CD14-positive monocyte (primary cell): ENCODE measurements around the gene LPGAT1. TPM values are rescaled to one million over a fixed set of nuclear protein-coding genes. Genes with fewer than 3 reads are reported as not detected.

Experiments
- DNase-seq, 3 donors: peaks; one replicate each; pipeline ENCODE4 v3.0.0-alpha.2; 2011 to 2022
- H2AFZ ChIP-seq: 2 replicates; pipeline ENCODE4 v1.6.0; 2012; ENCODE audit warnings: mild to moderate bottlenecking, low read depth, low read length, inconsistent platforms; ENCODE audit not compliant: insufficient read depth, poor library complexity, severe bottlenecking
- H3K27ac ChIP-seq, 2 donors: 1 replicate in 1 of 2; 2 replicates in 1 of 2; pipeline ENCODE4 v1.5.1; 2012 to 2013; ENCODE audit warnings: low read length in 2 of 2, control low read depth in 1 of 2, inconsistent platforms in 1 of 2, low read depth in 1 of 2, mild to moderate bottlenecking in 1 of 2
- H3K27me3 ChIP-seq, 2 donors: one replicate each; pipeline versions ENCODE4 v1.6.0 to v1.6.1; 2011 to 2013; ENCODE audit warnings: low read length in 2 of 2; ENCODE audit not compliant: control insufficient read depth in 2 of 2, insufficient read depth in 2 of 2
- H3K36me3 ChIP-seq, 2 donors: replicated peaks in 1 of 2; 1 replicate in 1 of 2; 2 replicates in 1 of 2; pipeline versions ENCODE4 v1.5.1 to v1.6.1; 2012 to 2013; ENCODE audit warnings: low read length in 2 of 2, control low read depth in 1 of 2, inconsistent platforms in 1 of 2, mild to moderate bottlenecking in 1 of 2; ENCODE audit not compliant: insufficient read depth in 2 of 2, control insufficient read depth in 1 of 2
- H3K4me1 ChIP-seq, 2 donors: 1 replicate in 1 of 2; 2 replicates in 1 of 2; pipeline versions ENCODE4 v1.5.1 to v1.6.1; 2012 to 2013; ENCODE audit warnings: low read length in 2 of 2, control low read depth in 1 of 2, inconsistent platforms in 1 of 2, mild to moderate bottlenecking in 1 of 2, moderate library complexity in 1 of 2; ENCODE audit not compliant: insufficient read depth in 2 of 2, control insufficient read depth in 1 of 2
- H3K4me2 ChIP-seq: replicated peaks from 2 replicates; pipeline ENCODE3; 2012; ENCODE audit warnings: low read length, moderate library complexity, mild to moderate bottlenecking; ENCODE audit not compliant: poor library complexity, severe bottlenecking; ENCODE audit errors: extremely low read depth
- H3K4me3 ChIP-seq, 3 experiments: fragments of 200-600 bp in 1 of 3; sonication (generic) in 1 of 3; replicated peaks in 1 of 3; 1 replicate in 2 of 3; 2 replicates in 1 of 3; pipeline ENCODE4 v1.5.1; 2011 to 2013; ENCODE audit warnings: low read length in 3 of 3, mild to moderate bottlenecking in 3 of 3, control low read depth in 2 of 3, low read depth in 2 of 3, inconsistent platforms in 1 of 3, moderate library complexity in 1 of 3
- H3K79me2 ChIP-seq: 2 replicates; pipeline ENCODE4 v1.6.0; 2012; ENCODE audit warnings: mild to moderate bottlenecking, control low read depth, inconsistent platforms, low read length, moderate library complexity; ENCODE audit not compliant: insufficient read depth
- H3K9ac ChIP-seq: 2 replicates; pipeline ENCODE4 v1.6.0; 2017; ENCODE audit warnings: low read length, mild to moderate bottlenecking; ENCODE audit not compliant: insufficient read depth, poor library complexity, severe bottlenecking
- H3K9me3 ChIP-seq, 2 donors: replicated peaks in 1 of 2; 1 replicate in 1 of 2; 2 replicates in 1 of 2; pipeline versions ENCODE4 v1.5.1 to v1.6.1; 2012 to 2013; ENCODE audit warnings: low read length in 2 of 2, control low read depth in 1 of 2; ENCODE audit not compliant: control insufficient read depth in 1 of 2, insufficient read depth in 1 of 2
- H4K20me1 ChIP-seq: 2 replicates; pipeline ENCODE4 v1.6.0; 2012; ENCODE audit warnings: mild to moderate bottlenecking, low read length, control low read depth, moderate library complexity; ENCODE audit not compliant: insufficient read depth
- H3K27ac Mint-ChIP-seq, 7 donors: one replicate each; pipeline ENCODE4 v1.8.0; 2020; ENCODE audit warnings: mild to moderate bottlenecking in 7 of 7, mixed read lengths in 7 of 7, moderate library complexity in 6 of 7, inconsistent platforms in 2 of 7
- H3K27me3 Mint-ChIP-seq, 3 donors: one replicate each; pipeline ENCODE4 v1.8.0; 2021 to 2022; ENCODE audit warnings: low read depth in 3 of 3, mild to moderate bottlenecking in 3 of 3, mixed read lengths in 3 of 3, moderate library complexity in 3 of 3, inconsistent platforms in 1 of 3
- H3K36me3 Mint-ChIP-seq, 2 donors: one replicate each; pipeline ENCODE4 v1.8.0; 2020; ENCODE audit warnings: mixed read lengths in 2 of 2, inconsistent platforms in 1 of 2, mild to moderate bottlenecking in 1 of 2
- H3K4me1 Mint-ChIP-seq: one replicate; pipeline ENCODE4 v1.8.0; 2020; ENCODE audit warnings: mild to moderate bottlenecking, mixed read lengths
- H3K4me3 Mint-ChIP-seq, 2 donors: one replicate each; pipeline ENCODE4 v1.8.0; 2020; ENCODE audit warnings: mild to moderate bottlenecking in 2 of 2, mixed read lengths in 2 of 2, moderate library complexity in 1 of 2
- H3K9me3 Mint-ChIP-seq, 7 donors: one replicate each; pipeline ENCODE4 v1.8.0; 2020 to 2022; ENCODE audit warnings: mixed read lengths in 7 of 7, mild to moderate bottlenecking in 6 of 7, moderate library complexity in 6 of 7, inconsistent platforms in 2 of 7
- WGBS: methylation state at CpG from one replicate; pipeline ENCODE4 v1.1.5; 2013; ENCODE audit warnings: missing lambda C conversion rate; ENCODE audit not compliant: insufficient coverage; 5-methylcytosine and 5-hydroxymethylcytosine counted together
- intact Hi-C, 2 donors: fragments of 100-400 bp; cut with micrococcal nuclease; formaldehyde crosslinking; loops; one replicate each; pipeline versions ENCODE4 v1.15.0 to v1.15.1; 2023
- polyA plus RNA-seq, 3 donors: library from polyadenylated mRNA; depleted of rRNA in 1 of 3; unstranded in 2 of 3; stranded (reverse) in 1 of 3; fragments of 300-500 nt in 2 of 3; fragments of >200 nt in 1 of 3; fragmentation: Illumina TruSeq in 2 of 3; gene quantifications; 1 replicate in 2 of 3; 2 replicates in 1 of 3; pipeline ENCODE4 v1.2.3, GENCODE V29; 2012 to 2021
- TF ChIP-seq, protein P1 (sequence below): fragments of 200-600 bp; IDR thresholded peaks from one replicate; pipeline ENCODE4 v1.8.0; 2022; ENCODE audit warnings: antibody characterized with exemption, mild to moderate bottlenecking

Gene LPGAT1
- polyA plus RNA-seq, 3 donors = 19.5 to 52.1 (median 40.2) TPM

DNA sequence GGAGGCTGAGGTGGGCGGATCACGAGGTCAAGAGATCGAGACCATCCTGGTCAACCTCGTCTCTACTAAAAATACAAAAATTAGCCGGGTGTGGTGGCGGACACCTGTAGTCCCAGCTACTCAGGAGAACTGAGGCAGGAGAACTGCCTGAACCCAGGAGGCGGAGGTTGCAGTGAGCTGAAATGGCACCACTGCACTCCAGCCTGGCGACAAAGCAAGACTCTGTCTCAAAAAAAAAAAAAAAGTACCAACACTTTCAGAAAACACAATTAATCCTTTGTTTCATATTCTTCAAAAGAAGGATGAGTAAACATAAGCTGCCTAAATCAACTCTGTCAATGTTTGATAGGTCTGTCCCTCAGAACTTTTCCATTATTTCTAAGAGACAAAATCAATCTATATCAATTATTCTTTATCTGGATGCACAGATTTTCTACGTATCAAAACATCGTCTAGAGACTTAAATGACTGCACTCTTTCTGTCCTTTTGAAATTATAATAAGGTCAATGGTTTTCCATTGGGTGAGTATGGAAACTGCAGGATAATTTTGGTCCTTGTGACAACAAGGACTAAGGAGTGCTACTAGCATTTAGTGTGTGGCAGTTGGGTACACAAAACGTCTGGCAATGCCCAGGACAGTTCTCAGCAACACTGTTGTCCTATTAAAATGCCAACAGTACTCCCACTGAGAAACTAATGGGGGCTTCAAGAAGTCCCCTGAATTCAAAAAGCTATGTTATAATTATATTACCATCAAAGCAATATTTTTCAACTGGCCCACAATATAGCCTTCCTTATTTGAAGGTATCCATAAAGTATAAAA, 40.7 kb downstream of the LPGAT1 start:
- Mint-ChIP-seq H3K9me3 (no peaks in the 10 kb centered on the region), H3K36me3 (peaks cover 51 to 73% of the 10 kb centered on the region in 2 donors), H3K4me3 (no peak overlapping the region), H3K4me1 (no peaks in the 10 kb centered on the region), H3K27ac (peak overlapping the region in 1 of 7 donors; percentile 42), H3K27me3 (no peaks in the 10 kb centered on the region)
- Histone ChIP-seq H3K4me2 (no peak overlapping the region), H3K4me1 (no peaks in the 10 kb centered on the region), H3K9me3 (no peaks in the 10 kb centered on the region), H3K9ac (no peak overlapping the region), H3K27me3 (no peaks in the 10 kb centered on the region), H3K36me3 (peaks cover 58 to 93% of the 10 kb centered on the region in 2 donors), H2AFZ (no peak overlapping the region), H3K4me3 (no peak overlapping the region), H4K20me1 (peaks cover 47% of the 10 kb centered on the region), H3K79me2 (peaks cover 9% of the 10 kb centered on the region), H3K27ac (no peak overlapping the region)
- TF ChIP-seq, protein P1, sequence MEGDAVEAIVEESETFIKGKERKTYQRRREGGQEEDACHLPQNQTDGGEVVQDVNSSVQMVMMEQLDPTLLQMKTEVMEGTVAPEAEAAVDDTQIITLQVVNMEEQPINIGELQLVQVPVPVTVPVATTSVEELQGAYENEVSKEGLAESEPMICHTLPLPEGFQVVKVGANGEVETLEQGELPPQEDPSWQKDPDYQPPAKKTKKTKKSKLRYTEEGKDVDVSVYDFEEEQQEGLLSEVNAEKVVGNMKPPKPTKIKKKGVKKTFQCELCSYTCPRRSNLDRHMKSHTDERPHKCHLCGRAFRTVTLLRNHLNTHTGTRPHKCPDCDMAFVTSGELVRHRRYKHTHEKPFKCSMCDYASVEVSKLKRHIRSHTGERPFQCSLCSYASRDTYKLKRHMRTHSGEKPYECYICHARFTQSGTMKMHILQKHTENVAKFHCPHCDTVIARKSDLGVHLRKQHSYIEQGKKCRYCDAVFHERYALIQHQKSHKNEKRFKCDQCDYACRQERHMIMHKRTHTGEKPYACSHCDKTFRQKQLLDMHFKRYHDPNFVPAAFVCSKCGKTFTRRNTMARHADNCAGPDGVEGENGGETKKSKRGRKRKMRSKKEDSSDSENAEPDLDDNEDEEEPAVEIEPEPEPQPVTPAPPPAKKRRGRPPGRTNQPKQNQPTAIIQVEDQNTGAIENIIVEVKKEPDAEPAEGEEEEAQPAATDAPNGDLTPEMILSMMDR = no peak
- intact Hi-C loops = no loop called here
- 100% methylated on average over 2 of the region's 11 CpGs for WGBS
- no peak for DNase-seq

- DNase-seq = no peak
- Mint-ChIP-seq H3K9me3 (no peaks in the 10 kb centered on the region), H3K4me1 (no peaks in the 10 kb centered on the region), H3K27ac (no peak overlapping the region), H3K4me3 (no peak overlapping the region), H3K36me3 (peaks cover 52 to 79% of the 10 kb centered on the region in 2 donors), H3K27me3 (no peaks in the 10 kb centered on the region)
- no CpG with 5 or more reads among the region's 4 CpGs for WGBS
- no peaks in the 10 kb centered on the region for H3K9me3 ChIP-seq
- intact Hi-C loops = no loop called here
- no peak overlapping the region for H3K4me3 ChIP-seq
- no peak overlapping the region for H2AFZ ChIP-seq
- H3K27ac ChIP-seq = no peak overlapping the region
- H3K79me2 ChIP-seq = no peaks in the 10 kb centered on the region
- no peaks in the 10 kb centered on the region for H3K4me1 ChIP-seq
- peaks cover 43% of the 10 kb centered on the region for H4K20me1 ChIP-seq
- H3K4me2 ChIP-seq = no peak overlapping the region
- H3K27me3 ChIP-seq = no peaks in the 10 kb centered on the region
- TF ChIP-seq, protein P1 = no peak
- no peak overlapping the region for H3K9ac ChIP-seq
- peaks cover 60 to 93% of the 10 kb centered on the region in 2 donors for H3K36me3 ChIP-seq
Observed at GRCh38 chr1:211788626-211789025, 41.9 kb downstream of the LPGAT1 start.
